Brain microvascular endothelial cell (primary cell): ENCODE results near the gene NMD3.

Experiments used
- DNase-seq: peaks from one replicate; pipeline ENCODE4 v3.0.0-alpha.2; 2020
- H3K27ac ChIP-seq: fragments of 250-450 bp; sonication (Bioruptor Pico); 2 replicates; pipeline ENCODE4 v1.5.1; 2020; ENCODE audit warnings: mild to moderate bottlenecking, moderate library complexity
- H3K27me3 ChIP-seq: fragments of 250-450 bp; sonication (Bioruptor Pico); replicated peaks from 2 replicates; pipeline ENCODE4 v1.5.1; 2020; ENCODE audit warnings: mild to moderate bottlenecking
- H3K36me3 ChIP-seq: fragments of 250-450 bp; sonication (Bioruptor Pico); replicated peaks from 2 replicates; pipeline ENCODE4 v1.5.1; 2020; ENCODE audit warnings: mild to moderate bottlenecking
- H3K4me3 ChIP-seq: 2 replicates; pipeline ENCODE4 v1.5.1; 2011; ENCODE audit warnings: low read depth, mild to moderate bottlenecking, control low read depth, low read length, moderate library complexity
- CTCF ChIP-seq: IDR thresholded peaks from 2 replicates; pipeline ENCODE4 v1.5.1; 2011; ENCODE audit warnings: low read depth, mild to moderate bottlenecking, moderate library complexity, low read length, control low read depth, inconsistent platforms; ENCODE audit errors: missing control alignments
- in situ Hi-C: cut with HindIII; loops from 2 replicates; pipeline ENCODE4 v1.10.0; 2017; ENCODE audit warnings: low sequenced_read_pairs, low pct_ligation_motif_present

The NMD3 gene

GRCh38 chr3:161293381-161293780 lies 72.3 kb downstream of the NMD3 start:
- in situ Hi-C loops: no loop called here
- Histone ChIP-seq H3K27me3 (no peaks in the 10 kb centered on the region), H3K4me3 (no peak overlapping the region), H3K27ac (no peak overlapping the region), H3K36me3 (no peaks in the 10 kb centered on the region)
- DNase-seq: no peak
- no peak for TF ChIP-seq CTCF

GRCh38 chr3:161295325-161295724 lies 74.2 kb downstream of the NMD3 start:
- H3K4me3 ChIP-seq: no peak overlapping the region
- DNase-seq: no peak
- H3K27ac ChIP-seq: no peak overlapping the region
- in situ Hi-C loops: no loop called here
- H3K27me3 ChIP-seq: no peaks in the 10 kb centered on the region
- no peak for TF ChIP-seq CTCF
- no peaks in the 10 kb centered on the region for H3K36me3 ChIP-seq

- Histone ChIP-seq H3K27me3 (no peaks in the 10 kb centered on the region), H3K36me3 (no peaks in the 10 kb centered on the region), H3K4me3 (no peak overlapping the region), H3K27ac (no peak overlapping the region)
- DNase-seq: no peak
- no peak for TF ChIP-seq CTCF
- in situ Hi-C loops: no loop called here
Measured at GRCh38 chr3:161296814-161297213, 75.7 kb downstream of the NMD3 start.
